HG03460 (cell line): Measurements from ENCODE around the gene NABP1.

ENCODE experiments used
- ATAC-seq: cut with Tn5 transposase; IDR thresholded peaks from one replicate; pipeline ENCODE4 v1.9.1; 2021; ENCODE audit not compliant: unreplicated experiment

NABP1 gene

DNA sequence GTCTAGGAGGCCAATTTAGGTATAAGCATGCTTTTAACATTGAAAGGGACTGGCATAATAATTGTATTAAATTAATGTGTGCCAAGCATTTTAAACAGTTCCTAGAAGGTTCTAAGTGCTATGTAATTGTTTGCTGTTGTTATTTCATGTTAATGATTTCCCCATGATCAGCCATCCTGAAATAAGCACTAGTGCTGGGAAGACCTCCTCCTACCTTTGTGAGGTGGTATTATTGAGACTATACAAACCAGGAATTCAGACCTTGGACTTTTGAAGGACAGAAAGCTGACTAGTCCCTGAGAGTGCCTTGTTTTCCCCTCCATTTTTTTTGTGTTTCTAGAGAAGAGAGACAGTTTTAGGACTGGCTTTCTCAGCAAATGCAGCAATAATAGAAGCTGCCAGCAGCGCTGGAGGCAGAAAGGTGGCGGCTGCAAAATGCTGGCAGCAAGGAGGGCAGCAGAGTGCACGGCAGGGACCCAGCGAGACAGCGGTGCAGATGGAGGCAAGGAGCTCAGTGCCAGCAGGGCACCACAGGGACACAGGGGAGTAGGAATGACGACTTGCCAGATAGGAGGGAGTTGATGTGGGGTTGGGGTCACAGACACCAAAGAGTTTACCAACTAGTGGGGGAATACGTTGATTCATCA lies 25.3 kb downstream of the NABP1 start:
- no peak for ATAC-seq

DNA sequence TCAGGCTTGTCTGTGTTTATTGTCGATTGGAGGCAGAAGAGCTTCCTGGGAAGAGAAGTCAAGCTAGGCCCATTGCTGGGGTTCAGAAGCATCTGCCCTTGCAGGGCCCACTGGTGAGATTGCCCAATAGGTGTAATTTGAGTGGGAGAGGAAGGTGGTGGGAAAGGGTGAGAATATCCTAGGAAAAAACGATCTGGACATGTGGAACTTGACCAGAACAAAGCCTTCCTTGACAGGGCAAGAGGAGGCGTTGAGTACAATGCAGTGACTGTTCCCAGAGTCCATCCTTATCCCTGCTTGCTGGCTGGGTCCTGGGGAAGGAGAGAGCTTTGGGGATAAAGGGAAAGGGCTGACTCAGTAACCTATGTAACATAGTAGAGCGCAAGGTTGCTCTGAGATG lies 27.1 kb downstream of the NABP1 start:
- no peak for ATAC-seq

DNA sequence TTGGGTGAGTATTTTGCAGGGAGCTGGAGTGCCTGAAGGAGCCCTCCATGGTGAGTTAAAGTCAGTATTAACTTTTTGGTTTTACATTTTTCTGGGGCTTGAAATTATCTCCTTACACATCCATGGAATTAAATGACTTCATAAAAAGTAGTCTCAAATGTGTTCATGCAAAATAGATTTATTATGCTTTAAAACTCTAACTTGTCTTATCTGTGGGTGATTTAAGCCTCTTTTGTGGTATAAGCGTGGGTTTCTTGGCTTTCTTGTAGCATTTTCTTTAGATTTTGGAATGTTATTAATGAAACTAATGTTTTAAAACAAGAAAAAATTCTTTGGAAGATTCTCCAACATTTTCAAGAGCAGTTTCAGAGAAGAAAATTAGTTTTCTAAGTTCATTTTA lies 27.8 kb downstream of the NABP1 start:
- ATAC-seq = no peak

DNA sequence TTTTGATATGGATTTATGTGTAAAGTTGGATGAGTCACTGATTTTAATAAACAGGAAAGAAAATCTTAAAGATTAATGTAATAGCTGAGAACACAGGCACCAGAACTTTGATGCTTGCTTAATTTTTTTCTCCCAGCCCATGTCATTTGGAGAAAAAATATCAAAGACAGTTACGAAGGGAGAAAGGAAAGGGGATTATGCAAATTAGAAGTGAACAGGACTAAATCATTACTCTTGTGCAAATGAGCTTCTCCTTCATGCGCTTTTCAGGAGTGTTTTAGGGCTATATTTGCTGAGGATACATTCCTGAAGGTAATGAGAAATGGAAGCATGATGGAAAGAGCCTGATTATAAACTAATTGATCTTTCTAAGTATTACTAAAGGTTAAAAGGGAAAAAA lies 28.9 kb downstream of the NABP1 start:
- ATAC-seq = no peak

DNA sequence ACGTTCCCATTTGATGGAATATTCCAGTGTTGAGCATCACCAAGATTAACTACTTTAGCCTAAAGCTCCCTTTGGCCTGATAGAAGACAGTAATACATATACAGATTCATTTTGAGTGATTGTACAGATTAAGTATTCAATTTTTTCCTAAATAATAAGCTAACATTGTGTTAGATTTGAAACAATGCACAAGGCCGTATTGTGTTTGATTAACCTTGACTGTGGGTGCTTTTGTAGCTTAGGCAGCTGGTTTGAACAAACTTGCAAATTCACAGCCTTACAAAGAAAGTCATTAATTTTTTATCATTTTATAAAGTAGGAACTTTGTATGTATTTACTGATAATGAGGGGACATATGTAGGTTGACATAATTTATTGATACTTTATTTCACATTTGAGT lies 29.6 kb downstream of the NABP1 start:
- no peak for ATAC-seq

DNA sequence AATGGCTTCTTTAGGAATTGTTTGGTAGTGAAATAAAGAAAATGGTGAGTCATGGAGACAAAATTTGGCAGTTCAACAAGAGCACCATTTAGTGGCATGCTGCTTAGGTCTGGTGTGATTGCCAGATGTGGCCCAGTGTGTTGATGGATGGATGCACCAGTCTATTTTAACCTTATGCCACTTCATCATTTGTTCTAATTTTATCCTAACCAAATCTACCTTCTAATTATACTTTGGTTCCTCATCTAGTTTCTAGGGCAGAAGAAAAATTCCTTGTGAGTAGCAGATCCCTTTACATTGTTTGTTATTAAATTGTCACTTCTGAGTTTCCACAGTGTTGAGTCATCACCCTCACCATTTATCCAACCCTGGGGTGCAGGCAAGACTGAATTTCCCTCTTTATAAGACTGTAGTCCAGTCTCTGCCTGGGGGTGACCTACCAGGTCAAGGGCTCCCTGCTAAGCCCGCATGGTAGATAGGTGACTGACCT lies 32.5 kb downstream of the NABP1 start:
- ATAC-seq = no peak

- ATAC-seq = no peak
Measured at GRCh38 chr2:191711621-191712020, 33.7 kb downstream of the NABP1 start.

- ATAC-seq = no peak
Measured at GRCh38 chr2:191713837-191714236, 35.9 kb downstream of the NABP1 start.

DNA sequence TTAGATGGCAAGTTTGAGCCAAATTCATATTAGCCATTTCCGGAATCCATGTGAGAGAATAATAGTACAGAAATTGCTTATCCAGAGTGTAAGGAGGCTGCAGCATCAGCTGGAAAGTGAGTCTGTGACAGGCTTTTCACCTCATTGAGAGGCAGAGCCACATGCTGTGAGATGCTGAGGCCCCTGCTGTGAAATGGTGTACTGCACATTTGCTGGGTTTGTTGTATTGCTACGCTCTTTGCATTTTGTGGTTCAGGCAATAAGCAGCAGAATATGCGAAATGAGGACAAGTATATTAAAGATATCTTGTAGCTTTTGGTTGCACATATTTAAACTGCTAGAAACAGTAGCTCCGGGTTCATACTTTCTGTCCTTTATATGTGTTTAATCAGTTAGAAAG lies 37.0 kb downstream of the NABP1 start:
- no peak for ATAC-seq

DNA sequence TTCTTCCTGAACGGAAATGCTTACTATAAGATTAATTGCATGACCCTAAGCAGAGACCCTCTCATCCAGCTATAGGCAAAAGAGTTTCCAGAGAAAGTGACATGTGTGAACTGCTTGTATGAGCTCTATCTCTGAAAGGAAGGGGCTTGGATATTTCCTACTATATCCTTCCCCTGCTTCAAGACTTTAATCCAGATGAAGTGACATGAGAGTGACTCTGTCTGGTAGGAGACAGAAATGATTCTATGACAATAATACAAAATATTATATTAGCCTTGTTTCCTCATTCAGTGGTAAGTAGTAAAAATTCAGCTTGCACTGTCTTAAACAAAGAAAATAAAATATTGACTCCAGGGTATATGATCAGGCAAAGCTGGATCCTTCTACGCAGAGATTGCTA lies 37.5 kb downstream of the NABP1 start:
- no peak for ATAC-seq

DNA sequence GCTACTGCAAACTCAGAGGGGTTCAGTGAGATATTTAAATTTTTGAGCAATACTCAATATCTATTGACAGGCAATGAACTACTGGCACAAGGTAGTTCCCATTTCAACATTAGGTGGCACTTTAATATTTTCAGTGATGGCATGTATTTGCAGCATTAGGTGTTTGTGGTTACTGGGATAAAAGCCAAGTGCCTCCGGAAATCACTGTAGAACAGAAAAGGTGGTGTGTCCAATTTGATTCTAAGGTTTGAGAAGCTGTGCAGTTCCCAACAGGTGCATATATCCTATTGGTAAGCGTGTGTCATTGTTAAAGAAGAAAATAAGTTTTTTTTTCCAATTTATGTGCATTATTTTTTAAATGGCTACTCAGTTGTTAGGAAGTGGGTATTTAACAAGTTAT lies 41.3 kb downstream of the NABP1 start:
- no peak for ATAC-seq

DNA sequence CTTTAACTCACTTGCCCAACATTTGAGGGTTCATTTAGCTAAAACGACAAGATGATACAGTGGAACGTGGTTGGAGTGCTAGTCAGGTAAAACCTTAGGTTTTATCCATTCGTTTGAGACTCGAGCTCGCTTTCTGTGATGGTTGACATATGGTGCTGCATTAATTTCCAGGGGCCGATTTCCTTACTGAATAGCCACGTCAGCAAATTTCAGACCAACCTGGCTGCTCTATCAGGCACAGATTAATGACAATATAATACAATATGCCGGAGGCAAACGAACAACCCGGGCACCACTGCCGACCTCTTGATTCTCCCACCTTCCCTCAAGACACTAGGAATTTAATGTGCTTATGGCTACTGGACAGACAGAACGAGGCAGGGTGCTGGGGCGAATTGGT lies 42.0 kb downstream of the NABP1 start:
- ATAC-seq = no peak

DNA sequence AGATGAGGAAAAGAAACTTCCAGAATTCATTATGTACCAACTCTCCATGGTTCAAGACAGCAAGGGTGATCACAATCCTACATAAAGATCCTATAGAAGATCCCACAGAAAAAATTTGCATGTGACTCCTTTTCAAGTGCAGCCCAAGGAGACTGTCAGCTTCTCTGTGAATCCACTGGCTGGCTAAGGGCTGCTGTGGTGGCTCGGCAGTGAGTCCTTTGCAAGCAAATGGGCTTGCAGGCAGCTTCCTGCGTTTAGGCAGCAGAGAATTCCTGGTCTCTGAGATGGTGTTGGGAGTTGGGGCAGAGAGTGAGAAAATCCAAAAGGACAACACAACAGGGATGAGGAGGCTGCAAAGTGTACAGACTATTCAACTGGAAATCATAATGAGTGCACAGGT lies 43.4 kb downstream of the NABP1 start:
- ATAC-seq = no peak

GRCh38 chr2:191724015-191724414 lies 46.1 kb downstream of the NABP1 start:
- peak; percentile 76 for ATAC-seq

DNA sequence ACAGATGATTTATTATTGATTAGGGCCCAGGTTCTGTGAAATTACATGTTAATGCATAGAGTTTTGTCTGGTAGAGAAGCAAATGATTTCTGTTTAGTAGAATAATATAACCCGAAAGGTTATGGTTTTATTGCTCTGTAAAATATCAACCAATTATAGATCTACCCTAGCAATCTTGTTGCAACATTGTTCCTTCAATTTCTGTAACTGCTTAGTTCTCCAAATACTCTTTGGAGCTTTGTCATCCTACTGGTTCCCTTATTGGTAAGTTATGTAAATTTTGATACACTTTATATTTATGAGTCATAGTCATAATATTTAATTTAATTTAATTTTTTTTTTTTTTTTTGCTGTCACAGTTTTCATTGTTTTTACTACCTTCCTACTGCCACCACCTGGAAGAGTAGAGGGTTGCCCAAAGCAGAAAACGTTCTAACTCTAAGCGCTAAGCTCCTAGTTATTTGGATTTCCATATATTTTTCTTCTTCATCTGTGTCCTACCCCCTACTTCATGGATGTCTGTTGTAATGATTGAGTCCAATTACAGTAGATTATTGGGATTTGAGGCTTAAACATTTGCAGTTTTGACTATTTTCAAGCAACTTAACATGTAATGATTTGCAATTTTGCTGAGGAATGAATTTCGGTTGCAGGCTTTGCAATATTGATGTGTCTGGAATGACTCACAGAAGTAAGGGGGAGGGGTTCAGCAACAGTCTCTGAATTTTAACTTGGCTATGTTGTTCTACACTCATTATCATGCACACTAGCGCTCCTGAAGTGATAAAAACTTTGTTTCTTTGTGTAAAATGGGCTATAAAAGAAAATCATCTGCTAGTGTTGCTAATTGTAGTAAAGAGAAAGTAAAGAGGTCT lies 51.1 kb downstream of the NABP1 start:
- no peak for ATAC-seq

DNA sequence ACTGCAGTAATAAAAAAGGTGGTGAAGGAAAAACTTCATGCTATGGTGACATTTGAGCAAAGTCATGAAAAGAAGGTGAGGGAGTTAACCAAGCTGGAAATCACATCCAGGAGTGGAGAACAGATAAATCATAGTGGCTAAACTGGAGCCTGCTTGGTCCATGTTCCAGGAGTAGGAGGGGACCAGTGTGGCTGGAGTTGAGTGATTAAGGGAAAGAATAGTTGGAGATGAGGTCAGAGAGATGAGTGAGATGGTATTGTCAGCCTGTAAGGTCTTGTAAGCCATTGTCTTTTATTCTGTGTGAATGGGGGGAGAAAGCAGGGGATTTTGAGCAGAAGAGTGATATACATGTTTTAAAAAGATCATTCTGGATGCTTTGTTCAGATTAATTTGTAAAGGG lies 52.3 kb downstream of the NABP1 start:
- no peak for ATAC-seq
